WTC11 (cell line): Measurements from ENCODE around the gene CCL4. TPM values are rescaled to one million over a fixed set of nuclear protein-coding genes. Genes with fewer than 3 reads are reported as not detected.

Experiments
- ATAC-seq: fragments of 200-7000 bp; cut with Tn5 transposase; 2 replicates; pipeline ENCODE4 v1.10.0; 2021; ENCODE audit warnings: mild to moderate bottlenecking, moderate library complexity
- CTCF ChIA-PET: fragments of 300-600 bp; sonication (Branson Sonifier 250); formaldehyde crosslinking; loops from one replicate; lab custom pipeline; 2021; ENCODE audit warnings: antibody characterized with exemption; lab: Charles Lee
- POLR2A ChIA-PET: fragments of 350-600 bp; sonication (Branson Sonifier 250); formaldehyde crosslinking; loops from one replicate; lab custom pipeline; 2021; ENCODE audit warnings: antibody characterized with exemption; lab: Charles Lee
- DNase-seq: peaks from one replicate; pipeline ENCODE4 v3.0.0; 2021; ENCODE audit warnings: low spot score
- H3K27ac Mint-ChIP-seq: 2 replicates; pipeline ENCODE4 v1.8.0; 2021; ENCODE audit warnings: mixed read lengths
- H3K27me3 Mint-ChIP-seq: 2 replicates; pipeline ENCODE4 v1.8.0; 2021; ENCODE audit warnings: low read depth, mild to moderate bottlenecking, moderate library complexity, mixed read lengths
- H3K36me3 Mint-ChIP-seq: 2 replicates; pipeline ENCODE4 v1.8.0; 2021; ENCODE audit warnings: mixed read lengths
- H3K4me1 Mint-ChIP-seq: 2 replicates; pipeline ENCODE4 v1.8.0; 2022; ENCODE audit warnings: mixed read lengths
- H3K4me3 Mint-ChIP-seq: 2 replicates; pipeline ENCODE4 v1.8.0; 2021; ENCODE audit warnings: mild to moderate bottlenecking, moderate library complexity, mixed read lengths
- H3K9me3 Mint-ChIP-seq: 2 replicates; pipeline ENCODE4 v1.8.0; 2021; ENCODE audit warnings: mixed read lengths
- ESRRA ChIP-seq: sonication (generic); formaldehyde crosslinking; IDR thresholded peaks from 2 replicates; pipeline ENCODE4 v1.8.1; 2022; ENCODE audit warnings: mild to moderate bottlenecking, missing genetic modification reagents, borderline replicate concordance
- FOXJ3 ChIP-seq: sonication (generic); formaldehyde crosslinking; IDR thresholded peaks from 2 replicates; pipeline ENCODE4 v1.9.0; 2021; ENCODE audit warnings: missing genetic modification reagents, mild to moderate bottlenecking, borderline replicate concordance
- FOXK1 ChIP-seq: sonication (generic); formaldehyde crosslinking; IDR thresholded peaks from 2 replicates; pipeline ENCODE4 v1.8.0; 2022; ENCODE audit warnings: mild to moderate bottlenecking, moderate library complexity, missing genetic modification reagents
- FOXP1 ChIP-seq: sonication (generic); formaldehyde crosslinking; IDR thresholded peaks from 2 replicates; pipeline ENCODE4 v1.8.0; 2022; ENCODE audit warnings: missing genetic modification reagents, mild to moderate bottlenecking, moderate library complexity, borderline replicate concordance
- GTF2I ChIP-seq: fragments of 250-450 bp; sonication (Bioruptor Pico); conservative IDR thresholded peaks from 2 replicates; pipeline ENCODE4 v1.4.0; 2021; ENCODE audit warnings: mild to moderate bottlenecking
- JUN ChIP-seq: sonication (generic); formaldehyde crosslinking; IDR thresholded peaks from 2 replicates; pipeline ENCODE4 v1.8.0; 2023; ENCODE audit warnings: mild to moderate bottlenecking, missing genetic modification reagents
- MXD4 ChIP-seq: fragments of 250-450 bp; sonication (Bioruptor Pico); IDR thresholded peaks from 2 replicates; pipeline ENCODE4 v1.8.0; 2021; ENCODE audit warnings: mild to moderate bottlenecking, moderate library complexity, borderline replicate concordance
- NFE2L1 ChIP-seq: sonication (generic); formaldehyde crosslinking; IDR thresholded peaks from 2 replicates; pipeline ENCODE4 v1.8.1; 2023; ENCODE audit warnings: missing genetic modification reagents
- TCF7 ChIP-seq: sonication (generic); formaldehyde crosslinking; IDR thresholded peaks from 2 replicates; pipeline ENCODE4 v1.8.0; 2022; ENCODE audit warnings: mild to moderate bottlenecking, low read depth, missing genetic modification reagents, moderate library complexity
- TEAD1 ChIP-seq: sonication (generic); formaldehyde crosslinking; IDR thresholded peaks from 2 replicates; pipeline ENCODE4 v1.8.0; 2022; ENCODE audit warnings: mild to moderate bottlenecking, missing genetic modification reagents
- ZBTB21 ChIP-seq: sonication (generic); formaldehyde crosslinking; IDR thresholded peaks from 2 replicates; pipeline ENCODE4 v1.8.1; 2023; ENCODE audit warnings: mild to moderate bottlenecking, missing genetic modification reagents, borderline replicate concordance
- ZNF232 ChIP-seq: sonication (generic); formaldehyde crosslinking; IDR thresholded peaks from 2 replicates; pipeline ENCODE4 v1.8.0; 2022; ENCODE audit warnings: mild to moderate bottlenecking, missing genetic modification reagents
- ZNF423 ChIP-seq: fragments of 250-450 bp; sonication (Bioruptor Pico); IDR thresholded peaks from 2 replicates; pipeline ENCODE4 v2.1.2; 2022; ENCODE audit warnings: mild to moderate bottlenecking, moderate library complexity
- total RNA-seq: library from RNA; stranded (reverse); gene quantifications from 3 replicates; pipeline ENCODE4 v1.2.3, GENCODE V29; 2021
- TF ChIP-seq, protein P1 (sequence below): sonication (generic); formaldehyde crosslinking; IDR thresholded peaks from 2 replicates; pipeline ENCODE4 v1.8.1; 2022; ENCODE audit warnings: missing genetic modification reagents, borderline replicate concordance
- TF ChIP-seq, protein P2 (sequence below): sonication (generic); formaldehyde crosslinking; IDR thresholded peaks from 2 replicates; pipeline ENCODE4 v1.8.0; 2022; ENCODE audit warnings: mild to moderate bottlenecking, missing genetic modification reagents
- TF ChIP-seq, protein P3 (sequence below): sonication (generic); formaldehyde crosslinking; IDR thresholded peaks from 2 replicates; pipeline ENCODE4 v1.8.1; 2022; ENCODE audit warnings: low read depth, missing genetic modification reagents, borderline replicate concordance
- TF ChIP-seq, protein P4 (sequence below): sonication (generic); formaldehyde crosslinking; IDR thresholded peaks from 2 replicates; pipeline ENCODE4 v1.8.0; 2022; ENCODE audit warnings: missing genetic modification reagents
- TF ChIP-seq, protein P5 (sequence below): fragments of 250-450 bp; sonication (Bioruptor Pico); IDR thresholded peaks from 2 replicates; pipeline ENCODE4 v1.9.0; 2021; ENCODE audit warnings: mild to moderate bottlenecking
- TF ChIP-seq, protein P6 (sequence below): fragments of 250-450 bp; sonication (Bioruptor Pico); IDR thresholded peaks from 2 replicates; pipeline ENCODE4 v1.9.0; 2021; ENCODE audit warnings: mild to moderate bottlenecking

Gene CCL4
- total RNA-seq, 1 experiment from 2014 or later: 0.48 TPM

DNA sequence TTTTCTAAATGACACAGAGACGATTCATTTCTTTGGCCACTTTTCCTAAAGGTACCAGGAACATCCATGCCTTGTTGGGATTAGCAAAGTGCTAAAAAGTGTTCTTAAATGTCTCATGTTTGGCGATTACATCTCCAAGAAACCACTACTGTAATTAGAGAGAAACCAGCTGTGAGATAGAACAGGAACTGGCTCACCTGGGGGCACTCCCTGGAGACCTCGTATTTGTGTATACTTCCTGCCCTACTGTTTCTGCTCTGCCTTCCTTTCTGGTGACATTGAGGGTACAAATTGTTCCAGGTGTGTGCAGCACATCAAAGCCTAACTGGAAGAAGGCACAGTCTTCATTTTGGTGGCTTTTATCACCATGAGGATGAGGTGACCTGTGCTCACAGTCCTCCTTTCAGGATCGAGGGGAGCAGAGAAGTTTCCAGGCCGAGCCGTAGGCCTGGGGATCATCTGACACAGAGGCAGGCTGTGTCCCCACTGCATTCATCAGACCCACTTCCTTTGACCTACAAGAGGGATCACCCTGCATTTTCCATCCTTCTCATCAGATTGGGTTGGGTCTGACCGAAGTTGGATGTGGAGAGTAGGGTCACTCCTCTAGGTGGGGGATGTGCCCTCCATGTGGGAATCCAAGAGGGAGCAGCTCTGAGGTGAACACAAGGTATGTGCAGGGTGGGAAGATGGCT, 23.7 kb downstream of the CCL4 start:
- no peak for ATAC-seq
- H3K4me3 Mint-ChIP-seq: no peak overlapping the region
- no peak overlapping the region for H3K27ac Mint-ChIP-seq
- H3K4me1 Mint-ChIP-seq: peaks cover 36% of the 10 kb centered on the region
- peaks cover 23% of the 10 kb centered on the region for H3K27me3 Mint-ChIP-seq
- ChIA-PET POLR2A (no interaction called here), CTCF (interaction anchor here (0.7 to 1.0 kb wide), 2 partner anchors 8 to 22 kb away, joined by 3 to 6 read pairs; no protein-coding TSS in a partner anchor)
- TF ChIP-seq, protein P1, sequence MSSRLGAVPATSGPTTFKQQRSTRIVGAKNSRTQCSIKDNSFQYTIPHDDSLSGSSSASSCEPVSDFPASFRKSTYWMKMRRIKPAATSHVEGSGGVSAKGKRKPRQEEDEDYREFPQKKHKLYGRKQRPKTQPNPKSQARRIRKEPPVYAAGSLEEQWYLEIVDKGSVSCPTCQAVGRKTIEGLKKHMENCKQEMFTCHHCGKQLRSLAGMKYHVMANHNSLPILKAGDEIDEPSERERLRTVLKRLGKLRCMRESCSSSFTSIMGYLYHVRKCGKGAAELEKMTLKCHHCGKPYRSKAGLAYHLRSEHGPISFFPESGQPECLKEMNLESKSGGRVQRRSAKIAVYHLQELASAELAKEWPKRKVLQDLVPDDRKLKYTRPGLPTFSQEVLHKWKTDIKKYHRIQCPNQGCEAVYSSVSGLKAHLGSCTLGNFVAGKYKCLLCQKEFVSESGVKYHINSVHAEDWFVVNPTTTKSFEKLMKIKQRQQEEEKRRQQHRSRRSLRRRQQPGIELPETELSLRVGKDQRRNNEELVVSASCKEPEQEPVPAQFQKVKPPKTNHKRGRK (CRISPR knock-in tag): no peak
- no peak for TF ChIP-seq JUN
- TF ChIP-seq FOXK1 (CRISPR knock-in tag): no peak
- DNase-seq: no peak
- peaks cover 26% of the 10 kb centered on the region for H3K9me3 Mint-ChIP-seq
- H3K36me3 Mint-ChIP-seq: peaks cover 26% of the 10 kb centered on the region

DNA sequence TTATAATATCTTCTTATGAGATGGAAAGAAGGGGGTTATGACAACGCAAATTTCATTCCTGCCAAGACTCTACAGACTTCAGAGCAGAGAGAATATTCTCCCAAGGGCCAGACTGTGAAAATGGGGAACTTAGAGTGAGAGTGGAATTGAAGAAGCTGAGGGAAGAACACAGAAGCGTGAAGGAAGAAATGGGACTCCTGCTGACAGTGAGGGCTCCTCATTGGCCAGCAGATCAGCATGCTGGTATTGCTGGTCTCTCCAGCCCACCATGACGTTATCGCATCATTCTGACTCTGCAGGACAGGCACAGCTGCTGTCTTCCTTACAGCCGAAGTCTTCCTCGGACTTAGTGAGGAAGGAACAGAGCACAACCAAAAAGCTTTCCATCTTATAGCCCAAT, 24.3 kb downstream of the CCL4 start:
- TF ChIP-seq FOXP1 (no peak), MXD4 (CRISPR knock-in tag) (no peak)
- TF ChIP-seq, all 79 proteins: peak for 0
- DNase-seq (no peak), ATAC-seq (no peak)
- Mint-ChIP-seq H3K4me3 (no peak overlapping the region), H3K27me3 (peaks cover 19% of the 10 kb centered on the region), H3K9me3 (peaks cover 26% of the 10 kb centered on the region), H3K36me3 (peaks cover 26% of the 10 kb centered on the region), H3K27ac (no peak overlapping the region), H3K4me1 (peaks cover 31% of the 10 kb centered on the region)
- ChIA-PET POLR2A (no interaction called here), CTCF (interaction anchor here (0.7 to 1.5 kb wide), 3 partner anchors 9 to 55 kb away, joined by 3 to 6 read pairs (median 5); no protein-coding TSS in a partner anchor)

DNA sequence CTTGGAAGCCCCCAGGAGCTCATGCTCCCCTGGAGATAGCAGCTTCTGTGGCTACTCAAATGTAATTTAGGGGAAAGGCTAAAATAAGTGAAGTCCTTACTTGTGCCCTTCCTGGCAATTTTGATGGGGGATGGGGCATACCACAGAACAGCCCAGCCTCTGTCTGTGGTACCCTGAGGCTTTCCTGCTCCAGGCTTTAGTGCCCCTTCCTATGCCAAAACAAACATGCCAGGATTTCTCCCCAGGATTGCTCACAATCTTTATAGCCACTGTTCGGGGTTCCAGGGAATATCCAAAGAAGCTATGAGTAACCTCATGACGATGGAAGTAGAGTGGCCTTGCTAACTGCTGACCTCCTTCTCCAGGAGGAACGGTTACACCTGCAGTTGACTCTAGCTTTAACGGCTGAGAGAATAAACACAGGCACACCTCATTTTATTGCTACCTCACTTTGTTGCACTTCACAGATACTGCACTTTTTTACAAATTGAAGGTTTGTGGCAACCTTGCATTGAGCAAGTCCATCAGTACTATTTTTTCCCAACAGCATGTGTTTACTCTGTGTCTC, 24.9 kb downstream of the CCL4 start:
- peaks cover 26% of the 10 kb centered on the region for H3K36me3 Mint-ChIP-seq
- no peak for ATAC-seq
- H3K4me3 Mint-ChIP-seq: no peak overlapping the region
- CTCF ChIA-PET: interaction anchor here (0.7 to 1.5 kb wide), 4 partner anchors 9 to 159 kb away, joined by 3 to 6 read pairs (median 4); no protein-coding TSS in a partner anchor
- peaks cover 26% of the 10 kb centered on the region for H3K9me3 Mint-ChIP-seq
- peaks cover 25% of the 10 kb centered on the region for H3K4me1 Mint-ChIP-seq
- H3K27ac Mint-ChIP-seq: no peak overlapping the region
- DNase-seq: no peak
- POLR2A ChIA-PET: no interaction called here
- peaks cover 19% of the 10 kb centered on the region for H3K27me3 Mint-ChIP-seq
- TF ChIP-seq FOXK1 (CRISPR knock-in tag) (no peak), FOXP1 (no peak), ZNF423 (CRISPR knock-in tag) (no peak), TCF7 (CRISPR knock-in tag) (no peak), ZBTB21 (CRISPR knock-in tag) (no peak), ZNF232 (no peak), TEAD1 (CRISPR knock-in tag) (no peak), ESRRA (CRISPR knock-in tag) (no peak), GTF2I (CRISPR knock-in tag) (no peak), FOXJ3 (no peak), NFE2L1 (CRISPR knock-in tag) (no peak)
- TF ChIP-seq, protein P2, sequence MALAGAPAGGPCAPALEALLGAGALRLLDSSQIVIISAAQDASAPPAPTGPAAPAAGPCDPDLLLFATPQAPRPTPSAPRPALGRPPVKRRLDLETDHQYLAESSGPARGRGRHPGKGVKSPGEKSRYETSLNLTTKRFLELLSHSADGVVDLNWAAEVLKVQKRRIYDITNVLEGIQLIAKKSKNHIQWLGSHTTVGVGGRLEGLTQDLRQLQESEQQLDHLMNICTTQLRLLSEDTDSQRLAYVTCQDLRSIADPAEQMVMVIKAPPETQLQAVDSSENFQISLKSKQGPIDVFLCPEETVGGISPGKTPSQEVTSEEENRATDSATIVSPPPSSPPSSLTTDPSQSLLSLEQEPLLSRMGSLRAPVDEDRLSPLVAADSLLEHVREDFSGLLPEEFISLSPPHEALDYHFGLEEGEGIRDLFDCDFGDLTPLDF (CRISPR knock-in tag): no peak
- TF ChIP-seq, protein P3, sequence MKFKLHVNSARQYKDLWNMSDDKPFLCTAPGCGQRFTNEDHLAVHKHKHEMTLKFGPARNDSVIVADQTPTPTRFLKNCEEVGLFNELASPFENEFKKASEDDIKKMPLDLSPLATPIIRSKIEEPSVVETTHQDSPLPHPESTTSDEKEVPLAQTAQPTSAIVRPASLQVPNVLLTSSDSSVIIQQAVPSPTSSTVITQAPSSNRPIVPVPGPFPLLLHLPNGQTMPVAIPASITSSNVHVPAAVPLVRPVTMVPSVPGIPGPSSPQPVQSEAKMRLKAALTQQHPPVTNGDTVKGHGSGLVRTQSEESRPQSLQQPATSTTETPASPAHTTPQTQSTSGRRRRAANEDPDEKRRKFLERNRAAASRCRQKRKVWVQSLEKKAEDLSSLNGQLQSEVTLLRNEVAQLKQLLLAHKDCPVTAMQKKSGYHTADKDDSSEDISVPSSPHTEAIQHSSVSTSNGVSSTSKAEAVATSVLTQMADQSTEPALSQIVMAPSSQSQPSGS (CRISPR knock-in tag): no peak
- TF ChIP-seq, protein P4, sequence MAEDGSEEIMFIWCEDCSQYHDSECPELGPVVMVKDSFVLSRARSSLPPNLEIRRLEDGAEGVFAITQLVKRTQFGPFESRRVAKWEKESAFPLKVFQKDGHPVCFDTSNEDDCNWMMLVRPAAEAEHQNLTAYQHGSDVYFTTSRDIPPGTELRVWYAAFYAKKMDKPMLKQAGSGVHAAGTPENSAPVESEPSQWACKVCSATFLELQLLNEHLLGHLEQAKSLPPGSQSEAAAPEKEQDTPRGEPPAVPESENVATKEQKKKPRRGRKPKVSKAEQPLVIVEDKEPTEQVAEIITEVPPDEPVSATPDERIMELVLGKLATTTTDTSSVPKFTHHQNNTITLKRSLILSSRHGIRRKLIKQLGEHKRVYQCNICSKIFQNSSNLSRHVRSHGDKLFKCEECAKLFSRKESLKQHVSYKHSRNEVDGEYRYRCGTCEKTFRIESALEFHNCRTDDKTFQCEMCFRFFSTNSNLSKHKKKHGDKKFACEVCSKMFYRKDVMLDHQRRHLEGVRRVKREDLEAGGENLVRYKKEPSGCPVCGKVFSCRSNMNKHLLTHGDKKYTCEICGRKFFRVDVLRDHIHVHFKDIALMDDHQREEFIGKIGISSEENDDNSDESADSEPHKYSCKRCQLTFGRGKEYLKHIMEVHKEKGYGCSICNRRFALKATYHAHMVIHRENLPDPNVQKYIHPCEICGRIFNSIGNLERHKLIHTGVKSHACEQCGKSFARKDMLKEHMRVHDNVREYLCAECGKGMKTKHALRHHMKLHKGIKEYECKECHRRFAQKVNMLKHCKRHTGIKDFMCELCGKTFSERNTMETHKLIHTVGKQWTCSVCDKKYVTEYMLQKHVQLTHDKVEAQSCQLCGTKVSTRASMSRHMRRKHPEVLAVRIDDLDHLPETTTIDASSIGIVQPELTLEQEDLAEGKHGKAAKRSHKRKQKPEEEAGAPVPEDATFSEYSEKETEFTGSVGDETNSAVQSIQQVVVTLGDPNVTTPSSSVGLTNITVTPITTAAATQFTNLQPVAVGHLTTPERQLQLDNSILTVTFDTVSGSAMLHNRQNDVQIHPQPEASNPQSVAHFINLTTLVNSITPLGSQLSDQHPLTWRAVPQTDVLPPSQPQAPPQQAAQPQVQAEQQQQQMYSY (CRISPR knock-in tag): no peak
- TF ChIP-seq, protein P5, sequence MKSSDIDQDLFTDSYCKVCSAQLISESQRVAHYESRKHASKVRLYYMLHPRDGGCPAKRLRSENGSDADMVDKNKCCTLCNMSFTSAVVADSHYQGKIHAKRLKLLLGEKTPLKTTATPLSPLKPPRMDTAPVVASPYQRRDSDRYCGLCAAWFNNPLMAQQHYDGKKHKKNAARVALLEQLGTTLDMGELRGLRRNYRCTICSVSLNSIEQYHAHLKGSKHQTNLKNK (CRISPR knock-in tag): no peak
- TF ChIP-seq, protein P6, sequence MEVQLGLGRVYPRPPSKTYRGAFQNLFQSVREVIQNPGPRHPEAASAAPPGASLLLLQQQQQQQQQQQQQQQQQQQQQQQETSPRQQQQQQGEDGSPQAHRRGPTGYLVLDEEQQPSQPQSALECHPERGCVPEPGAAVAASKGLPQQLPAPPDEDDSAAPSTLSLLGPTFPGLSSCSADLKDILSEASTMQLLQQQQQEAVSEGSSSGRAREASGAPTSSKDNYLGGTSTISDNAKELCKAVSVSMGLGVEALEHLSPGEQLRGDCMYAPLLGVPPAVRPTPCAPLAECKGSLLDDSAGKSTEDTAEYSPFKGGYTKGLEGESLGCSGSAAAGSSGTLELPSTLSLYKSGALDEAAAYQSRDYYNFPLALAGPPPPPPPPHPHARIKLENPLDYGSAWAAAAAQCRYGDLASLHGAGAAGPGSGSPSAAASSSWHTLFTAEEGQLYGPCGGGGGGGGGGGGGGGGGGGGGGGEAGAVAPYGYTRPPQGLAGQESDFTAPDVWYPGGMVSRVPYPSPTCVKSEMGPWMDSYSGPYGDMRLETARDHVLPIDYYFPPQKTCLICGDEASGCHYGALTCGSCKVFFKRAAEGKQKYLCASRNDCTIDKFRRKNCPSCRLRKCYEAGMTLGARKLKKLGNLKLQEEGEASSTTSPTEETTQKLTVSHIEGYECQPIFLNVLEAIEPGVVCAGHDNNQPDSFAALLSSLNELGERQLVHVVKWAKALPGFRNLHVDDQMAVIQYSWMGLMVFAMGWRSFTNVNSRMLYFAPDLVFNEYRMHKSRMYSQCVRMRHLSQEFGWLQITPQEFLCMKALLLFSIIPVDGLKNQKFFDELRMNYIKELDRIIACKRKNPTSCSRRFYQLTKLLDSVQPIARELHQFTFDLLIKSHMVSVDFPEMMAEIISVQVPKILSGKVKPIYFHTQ: no peak
